Fibroblast of skin of abdomen (primary cell): ENCODE data around the gene MRGPRD.
"Not testable (repeated sequence)": the region's sequence is repeated elsewhere in the genome, so short reads cannot be mapped to it uniquely, and the experiment has no call there.

Source experiments
- DNase-seq: peaks from one replicate; pipeline ENCODE4 v3.0.0-alpha.2; 2013

The MRGPRD gene

GRCh38 chr11:68993546-68993945 is 12.8 kb upstream of the MRGPRD start:
- no peak for DNase-seq

GRCh38 chr11:68992743-68993255 is 12.0 kb upstream of the MRGPRD start:
- DNase-seq, result no peak

GRCh38 chr11:68990995-68991780 is 10.4 kb upstream of the MRGPRD start:
- DNase-seq, result no peak

GRCh38 chr11:68989936-68990606 is 9.3 kb upstream of the MRGPRD start:
- DNase-seq, result no peak

GRCh38 chr11:68988491-68988890 is 7.7 kb upstream of the MRGPRD start:
- DNase-seq, result no peak

GRCh38 chr11:68987211-68987610 is 6.4 kb upstream of the MRGPRD start:
- no peak for DNase-seq

GRCh38 chr11:68983801-68984200 is 3.0 kb upstream of the MRGPRD start:
- no peak for DNase-seq

GRCh38 chr11:68982134-68982533 is 1.3 kb upstream of the MRGPRD start:
- DNase-seq, result no peak

GRCh38 chr11:68979931-68980775 is 633 bp downstream of the MRGPRD start:
- no peak for DNase-seq

- DNase-seq, result no peak
Observed at GRCh38 chr11:68978931-68979594, 1.7 kb downstream of the MRGPRD start.

GRCh38 chr11:68978626-68978930 is 2.2 kb downstream of the MRGPRD start:
- DNase-seq, result no peak

- DNase-seq, result no peak
Observed at GRCh38 chr11:68977781-68978625, 2.8 kb downstream of the MRGPRD start.

GRCh38 chr11:68976563-68976962 is 4.2 kb downstream of the MRGPRD start:
- DNase-seq, result peak; percentile 25

- DNase-seq, result no peak
Observed at GRCh38 chr11:68976095-68976494, 4.7 kb downstream of the MRGPRD start.

- no peak for DNase-seq
Observed at GRCh38 chr11:68974421-68975194, 6.2 kb downstream of the MRGPRD start.

- DNase-seq, result not testable (repeated sequence)
Observed at GRCh38 chr11:68973706-68974105, 7.1 kb downstream of the MRGPRD start.

- DNase-seq, result no peak
Observed at GRCh38 chr11:68973219-68973618, 7.6 kb downstream of the MRGPRD start.

- no peak for DNase-seq
Observed at GRCh38 chr11:68970921-68971636, 9.7 kb downstream of the MRGPRD start.

- DNase-seq, result no peak
Observed at GRCh38 chr11:68969386-68969785, 11.4 kb downstream of the MRGPRD start.
